ENCODE measurements around the gene BRCC3. TPM values are rescaled to one million over a fixed set of nuclear protein-coding genes. Genes with fewer than 3 reads are reported as not detected.

The BRCC3 gene
- total and polyA plus RNA-seq, 2 of the 13 experiments (the other 11 are each of a cell fraction or from before 2014, with no cell fraction given): 19.8 to 24.3 TPM

- 0 out of 4 replicates have a peak, but pooled peaks of 1 of the 2 experiments have one; percentile 24 for TF ChIP-seq HMGXB4 (CRISPR knock-in tag; IDR thresholded peaks at IDR 0.05; ENCODE audit: borderline replicate concordance in 1 of 2, low read depth in 1 of 2)
- TF ChIP-seq ARNT (IDR thresholded peaks at IDR 0.05): no peak
- no peak for TF ChIP-seq KAT7 (CRISPR knock-in tag; IDR thresholded peaks at IDR 0.05; ENCODE audit: borderline replicate concordance)
- TF ChIP-seq SP2 (CRISPR knock-in tag; IDR thresholded peaks at IDR 0.05): no peak
- TF ChIP-seq PHF5A (CRISPR knock-in tag; IDR thresholded peaks at IDR 0.05; ENCODE audit: low read depth, unreplicated experiment): no peak
- no peak for TF ChIP-seq KDM3A (CRISPR knock-in tag; IDR thresholded peaks at IDR 0.05; ENCODE audit: low read depth)
- TF ChIP-seq THRA (CRISPR knock-in tag; IDR thresholded peaks at IDR 0.05; ENCODE audit: borderline replicate concordance): no peak; the same call in 1 of the 2 replicates
- TF ChIP-seq ZHX2 (IDR thresholded peaks at IDR 0.05; ENCODE audit: low read depth): no peak
- TF ChIP-seq ZHX2 (CRISPR knock-in tag; IDR thresholded peaks at IDR 0.05; ENCODE audit: borderline replicate concordance): no peak
- TF ChIP-seq RAD51 (IDR thresholded peaks at IDR 0.05; ENCODE audit: borderline replicate concordance): no peak
- TF ChIP-seq ZBTB7B (CRISPR knock-in tag; IDR thresholded peaks at IDR 0.05): no peak
- TF ChIP-seq NFRKB (IDR thresholded peaks at IDR 0.05): no peak
- peak; percentile 49; the same call in 1 of the 2 replicates for TF ChIP-seq CREM (IDR thresholded peaks at IDR 0.05)
- TF ChIP-seq CREM (CRISPR knock-in tag; IDR thresholded peaks at IDR 0.05): no peak
- no peak for TF ChIP-seq TAF15 (IDR thresholded peaks at IDR 0.05; ENCODE audit: low read depth, low read length, poor library complexity, severe bottlenecking)
- TF ChIP-seq ZNF772 (CRISPR knock-in tag; IDR thresholded peaks at IDR 0.05): peak; percentile 76; the same call in 1 of the 2 replicates
- no peak for TF ChIP-seq ZNF720 (CRISPR knock-in tag; IDR thresholded peaks at IDR 0.05)
- no peak for TF ChIP-seq NR0B2 (CRISPR knock-in tag; IDR thresholded peaks at IDR 0.05)
- TF ChIP-seq ZNF18 (CRISPR knock-in tag; IDR thresholded peaks at IDR 0.05; ENCODE audit: insufficient replicate concordance): no peak
Observed at GRCh38 chrX:155026727-155027508, 44.4 kb upstream of the BRCC3 start, which contains the start of gene FUNDC2 (continued).

Data from HepG2 (cell line).